ENCODE measurements around the gene SLC4A4. TPM values are rescaled to one million over a fixed set of nuclear protein-coding genes. Genes with fewer than 3 reads are reported as not detected.

Gene SLC4A4
- total RNA-seq, 1 experiment from 2014 or later, result 4.8 TPM

DNA sequence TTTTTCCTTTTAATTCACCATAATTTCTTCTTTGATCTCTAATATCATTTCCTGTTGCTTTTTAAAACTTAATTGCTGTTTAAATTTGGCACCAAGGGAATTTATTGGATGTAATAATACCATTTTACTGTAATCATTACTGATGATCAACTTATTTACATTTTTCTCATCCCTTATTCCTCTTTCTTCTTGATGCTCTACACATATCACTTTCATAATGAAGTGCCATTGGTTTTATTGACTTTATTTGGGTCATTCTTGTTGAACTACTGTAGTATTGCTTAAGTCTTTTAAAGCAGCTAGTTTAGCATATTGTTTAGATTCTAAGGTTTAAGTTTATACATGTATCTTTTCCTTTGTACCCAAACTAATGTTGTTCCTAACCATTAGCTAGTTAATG lies 130.7 kb downstream of the SLC4A4 start:
- no peak for DNase-seq (ENCODE audit: low spot score)

DNA sequence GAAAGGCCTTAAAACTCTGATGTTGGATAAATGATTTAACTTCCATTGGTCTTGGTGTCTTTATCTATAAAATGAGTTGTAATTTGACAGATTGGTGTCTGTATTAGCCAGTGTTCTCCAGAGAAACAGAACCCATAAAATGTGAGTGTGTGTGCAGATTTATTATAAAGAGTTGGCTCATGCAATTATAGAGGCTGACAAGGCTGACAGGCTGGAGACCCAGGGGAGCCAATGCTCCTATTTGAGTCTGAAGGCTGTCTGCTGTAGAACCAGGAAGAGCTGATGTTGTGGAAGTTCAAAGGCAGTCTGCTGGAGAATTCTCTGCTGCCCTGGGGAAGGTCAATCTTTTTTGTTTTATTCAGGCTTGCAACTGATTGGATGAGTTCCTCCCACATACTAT lies 131.7 kb downstream of the SLC4A4 start:
- no peak for DNase-seq (ENCODE audit: low spot score)

DNA sequence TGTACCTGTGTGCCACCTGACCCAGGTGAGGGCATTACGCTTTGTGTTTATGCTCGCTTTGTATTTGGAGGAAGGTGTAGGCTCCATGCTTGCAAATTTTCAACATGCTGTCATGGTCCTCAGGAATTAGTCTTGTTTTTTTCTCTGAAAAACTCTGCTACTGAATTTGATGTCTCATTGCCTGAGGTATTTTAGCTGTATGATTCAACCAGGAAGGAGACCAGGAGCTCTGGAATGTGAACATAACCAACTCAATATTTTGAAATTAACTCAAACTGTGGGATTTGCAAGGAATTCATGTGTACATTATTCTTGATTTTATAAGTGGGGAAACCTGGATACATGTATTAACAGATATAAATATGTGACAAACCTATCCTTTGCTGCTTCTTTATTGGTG lies 134.1 kb downstream of the SLC4A4 start:
- DNase-seq (ENCODE audit: low spot score), result no peak

DNA sequence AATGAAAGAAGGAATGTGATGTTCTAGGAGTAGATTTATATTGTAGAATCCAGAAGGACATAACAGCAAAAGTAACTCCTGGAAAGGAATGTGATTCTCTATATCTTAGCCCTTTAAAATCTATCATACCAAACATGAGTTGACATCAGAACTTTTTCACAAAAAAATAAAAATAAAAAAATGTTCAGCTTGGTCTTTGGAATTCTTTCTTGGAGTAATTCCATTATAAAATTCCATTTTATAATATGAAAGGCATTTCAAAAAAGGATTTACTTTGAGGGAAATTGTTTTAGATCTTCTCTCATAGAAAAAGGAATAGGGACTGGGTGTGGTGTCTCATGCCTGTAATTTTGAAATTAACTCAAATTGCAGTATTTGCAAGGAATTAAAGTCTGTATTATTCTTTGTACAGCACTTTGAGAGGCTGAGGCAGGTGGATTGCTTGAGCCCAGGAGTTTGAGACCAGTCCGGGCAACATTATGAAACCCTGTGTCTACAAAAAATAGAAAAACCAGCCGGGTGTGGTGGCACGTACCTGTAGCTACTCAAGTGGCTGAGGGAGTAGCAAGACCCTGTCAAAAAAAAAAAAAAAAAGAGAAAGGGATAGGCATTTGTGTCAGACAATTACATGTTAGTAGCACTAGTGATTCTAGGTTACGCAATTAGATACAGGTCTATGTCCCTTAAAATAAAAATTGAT lies 134.9 kb downstream of the SLC4A4 start:
- no peak for DNase-seq (ENCODE audit: low spot score)

DNA sequence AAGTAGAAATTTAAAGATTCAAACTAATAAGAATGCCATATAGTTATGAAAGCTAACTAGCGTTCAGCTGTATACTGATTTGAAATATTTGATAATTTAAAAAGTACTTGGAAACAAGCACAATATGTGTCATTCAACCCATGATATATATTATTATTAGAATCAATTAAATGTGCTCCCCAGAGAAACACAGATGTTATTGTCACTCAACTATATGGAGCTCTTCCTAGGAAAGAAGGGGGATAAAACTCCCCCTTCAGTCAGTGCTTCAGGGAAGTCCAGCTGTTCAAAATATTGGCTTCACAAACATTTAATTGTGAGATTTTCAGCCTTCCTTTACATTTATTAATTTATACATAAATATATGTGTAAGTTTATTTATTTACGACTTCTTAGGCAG lies 135.9 kb downstream of the SLC4A4 start:
- DNase-seq (ENCODE audit: low spot score), result no peak

DNA sequence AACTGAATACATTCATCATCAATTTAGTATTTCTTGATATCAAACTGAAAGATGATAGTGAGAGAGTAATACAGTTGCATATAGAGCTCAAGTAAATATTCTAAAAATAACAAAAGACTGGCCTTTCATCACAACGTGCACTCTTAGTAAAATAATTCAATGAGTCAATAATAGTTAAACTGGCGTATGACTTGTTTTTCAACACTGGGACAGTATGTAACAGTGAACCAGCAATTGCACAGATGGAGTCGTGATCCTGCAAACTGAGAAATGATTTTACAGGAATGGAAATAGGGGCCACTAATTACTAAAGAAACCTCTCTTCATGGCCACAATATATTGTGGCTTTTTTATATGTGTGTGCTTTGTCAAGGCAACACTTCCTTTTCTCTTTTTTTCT lies 137.4 kb downstream of the SLC4A4 start:
- DNase-seq (ENCODE audit: low spot score), result no peak

DNA sequence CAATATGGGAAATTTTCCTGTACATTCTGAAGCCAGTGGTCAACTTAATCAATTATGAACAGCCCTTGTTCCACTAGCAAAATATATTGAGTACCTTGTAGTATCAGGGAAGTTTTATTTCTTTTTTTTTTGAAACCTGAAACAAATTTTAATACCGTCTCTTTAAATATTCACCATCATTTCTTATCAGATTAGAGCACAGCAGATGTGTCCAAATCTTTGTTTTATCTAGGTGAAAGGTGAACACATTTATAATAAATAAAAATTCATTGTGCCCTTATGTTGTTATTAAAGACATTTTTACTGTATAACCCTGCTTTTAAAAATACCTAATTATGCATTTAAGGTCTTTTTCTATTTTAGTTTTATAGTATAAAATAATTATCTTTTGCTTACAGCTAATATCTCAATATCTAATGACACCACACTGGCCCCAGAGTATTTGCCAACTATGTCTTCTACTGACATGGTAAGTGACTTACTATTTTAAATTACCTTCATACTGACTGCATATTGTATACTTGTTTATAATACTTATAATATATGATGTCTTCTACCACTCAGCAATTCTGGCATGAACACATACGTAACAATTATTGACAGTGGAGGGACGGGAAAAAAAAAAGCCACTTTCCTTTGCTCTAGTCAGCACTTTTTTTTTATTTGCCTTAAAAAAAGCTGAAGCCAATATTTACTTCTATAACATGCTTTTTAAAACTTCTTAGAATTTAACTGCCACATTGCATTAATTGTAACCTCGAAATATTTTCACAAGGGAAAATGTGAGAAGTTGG lies 147.9 kb downstream of the SLC4A4 start:
- DNase-seq (ENCODE audit: low spot score), result no peak

DNA sequence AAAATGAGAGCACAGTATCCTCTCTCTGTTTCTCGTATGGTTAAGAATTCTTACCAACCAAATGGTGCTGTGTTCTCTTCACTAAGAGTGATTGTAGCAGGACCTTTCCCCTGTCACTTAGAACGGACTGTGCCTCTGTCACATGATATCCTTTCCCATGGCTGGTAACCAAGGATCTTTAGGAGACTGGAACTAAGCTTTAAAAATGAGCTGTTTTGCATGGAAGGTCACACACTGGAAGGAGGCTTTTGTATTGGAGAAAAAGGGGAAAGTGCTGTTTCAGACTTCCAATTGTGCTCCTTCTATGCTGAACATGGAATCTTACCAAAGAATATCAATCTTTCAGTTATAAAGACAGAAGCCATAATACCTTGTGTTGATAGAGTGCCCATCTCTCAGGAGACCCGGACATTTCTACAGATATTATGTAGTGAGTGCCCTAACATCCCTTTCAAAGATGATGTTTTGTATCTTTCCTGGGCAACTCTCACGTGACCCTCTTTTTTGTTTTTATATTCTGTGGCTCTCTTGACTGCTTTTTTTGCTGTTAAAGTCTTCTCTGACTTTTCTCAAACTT lies 148.6 kb downstream of the SLC4A4 start:
- no peak for DNase-seq (ENCODE audit: low spot score)

DNA sequence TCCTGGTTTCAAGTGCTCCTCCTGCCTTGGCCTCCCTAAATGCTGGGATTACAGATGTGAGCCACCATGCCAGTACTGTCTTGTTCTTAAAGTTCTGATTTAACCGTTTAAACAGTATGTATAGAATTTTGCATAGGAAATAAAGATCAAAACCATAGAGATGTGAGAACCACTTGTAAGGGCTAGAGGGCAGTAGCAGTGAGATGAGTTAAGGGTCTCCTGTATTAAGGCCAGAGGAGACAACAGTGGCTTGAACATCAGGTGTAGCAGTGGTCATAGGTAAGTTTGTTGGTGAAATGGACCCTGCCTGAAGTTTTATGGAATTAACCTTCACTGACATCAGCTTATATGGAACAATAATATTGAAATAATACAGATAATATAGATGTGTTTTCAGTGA lies 155.7 kb downstream of the SLC4A4 start:
- no peak for DNase-seq (ENCODE audit: low spot score)

DNA sequence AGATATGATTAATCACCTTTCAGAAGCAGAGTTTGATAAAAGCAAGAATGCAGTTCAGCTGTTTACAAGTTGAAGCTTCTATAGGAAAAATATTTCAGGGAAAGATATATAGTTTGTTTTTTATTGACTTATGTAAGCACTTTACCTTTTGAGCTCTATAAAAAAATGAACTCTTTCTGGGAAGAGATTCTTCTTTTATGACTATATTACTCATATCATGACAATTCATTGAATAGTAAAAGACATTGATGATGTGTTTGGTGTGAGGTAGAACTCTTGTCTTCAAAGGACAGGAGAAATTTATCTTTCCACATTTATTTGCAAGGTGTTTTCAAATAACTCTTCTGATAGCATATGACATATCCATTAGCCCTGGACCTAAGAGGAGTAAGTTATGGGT lies 156.6 kb downstream of the SLC4A4 start:
- no peak for DNase-seq (ENCODE audit: low spot score)

DNA sequence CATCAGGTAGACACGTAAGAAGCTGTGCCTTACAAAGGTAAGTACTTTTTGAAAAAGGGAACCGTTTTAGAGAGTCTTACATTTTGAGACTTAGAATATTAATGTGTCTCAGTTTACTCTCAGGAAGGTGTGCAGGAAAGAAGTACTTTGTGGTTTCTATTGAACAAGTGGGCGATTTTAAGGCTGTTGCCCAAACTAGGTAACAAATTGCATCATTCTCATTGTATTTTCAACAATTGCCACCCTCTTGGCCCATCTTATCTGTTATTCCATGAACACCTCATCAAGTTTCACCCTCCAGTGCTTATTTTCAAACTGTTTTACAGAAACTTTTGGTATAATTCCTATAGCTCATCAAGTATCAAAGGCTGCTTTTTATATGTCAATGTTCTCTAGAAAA lies 158.3 kb downstream of the SLC4A4 start:
- DNase-seq (ENCODE audit: low spot score), result no peak

DNA sequence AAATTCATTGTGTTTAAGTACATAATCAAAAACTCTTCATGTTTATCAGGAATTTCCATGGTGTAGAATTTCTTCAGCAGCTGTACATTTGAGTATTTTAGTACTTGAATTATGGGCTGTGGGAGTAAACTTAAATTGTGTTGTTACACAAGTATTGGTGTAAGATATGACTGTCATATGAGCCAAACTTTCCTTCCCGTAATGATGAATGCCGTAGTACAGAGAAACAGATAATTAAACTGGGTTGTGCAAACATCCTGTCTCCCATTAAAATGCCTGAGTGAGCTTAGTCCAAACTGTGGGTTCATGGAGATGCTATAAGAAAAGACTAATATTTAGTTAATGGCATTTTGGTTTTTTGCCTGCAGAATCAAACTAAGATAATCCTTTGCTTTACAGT lies 159.2 kb downstream of the SLC4A4 start:
- DNase-seq (ENCODE audit: low spot score), result peak; percentile 34

DNA sequence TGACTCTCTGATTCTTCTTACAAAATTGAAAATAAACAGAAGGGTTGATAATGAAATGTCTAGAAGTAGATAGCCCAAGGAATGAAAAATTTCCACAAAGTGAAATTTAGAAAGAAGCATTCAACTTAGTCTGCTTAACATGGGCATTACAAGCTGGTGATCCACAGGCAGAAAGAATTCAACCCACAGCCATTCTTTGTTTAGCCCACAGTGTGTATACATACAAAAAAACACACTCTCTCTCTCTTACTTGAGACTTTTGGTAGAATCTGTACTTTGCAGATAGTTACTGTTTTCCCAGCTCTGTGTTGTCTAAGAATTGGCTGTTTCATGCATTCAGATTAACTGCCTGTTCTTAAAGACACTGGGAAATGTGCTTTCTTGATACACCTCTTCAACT lies 159.8 kb downstream of the SLC4A4 start:
- DNase-seq (ENCODE audit: low spot score), result no peak

DNA sequence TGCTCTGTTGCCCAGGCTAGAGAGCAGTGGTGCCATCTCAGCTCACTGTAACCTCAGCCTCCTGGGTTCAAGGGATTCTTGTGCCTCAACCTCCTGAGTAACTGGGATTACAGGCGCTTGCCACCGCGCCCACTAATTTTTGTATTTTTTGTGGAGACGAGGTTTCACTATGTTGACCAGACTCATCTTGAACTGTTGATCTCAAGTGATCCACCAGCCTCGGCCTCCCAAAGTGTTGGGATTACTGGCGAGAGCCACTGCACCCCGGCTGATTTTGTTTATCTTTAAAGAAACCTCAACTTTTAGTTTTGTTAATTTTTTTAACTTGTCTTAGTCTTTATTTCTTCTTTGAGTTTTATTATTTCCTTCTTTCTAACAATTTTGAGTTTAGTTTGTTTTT lies 163.2 kb downstream of the SLC4A4 start:
- no peak for DNase-seq (ENCODE audit: low spot score)

DNA sequence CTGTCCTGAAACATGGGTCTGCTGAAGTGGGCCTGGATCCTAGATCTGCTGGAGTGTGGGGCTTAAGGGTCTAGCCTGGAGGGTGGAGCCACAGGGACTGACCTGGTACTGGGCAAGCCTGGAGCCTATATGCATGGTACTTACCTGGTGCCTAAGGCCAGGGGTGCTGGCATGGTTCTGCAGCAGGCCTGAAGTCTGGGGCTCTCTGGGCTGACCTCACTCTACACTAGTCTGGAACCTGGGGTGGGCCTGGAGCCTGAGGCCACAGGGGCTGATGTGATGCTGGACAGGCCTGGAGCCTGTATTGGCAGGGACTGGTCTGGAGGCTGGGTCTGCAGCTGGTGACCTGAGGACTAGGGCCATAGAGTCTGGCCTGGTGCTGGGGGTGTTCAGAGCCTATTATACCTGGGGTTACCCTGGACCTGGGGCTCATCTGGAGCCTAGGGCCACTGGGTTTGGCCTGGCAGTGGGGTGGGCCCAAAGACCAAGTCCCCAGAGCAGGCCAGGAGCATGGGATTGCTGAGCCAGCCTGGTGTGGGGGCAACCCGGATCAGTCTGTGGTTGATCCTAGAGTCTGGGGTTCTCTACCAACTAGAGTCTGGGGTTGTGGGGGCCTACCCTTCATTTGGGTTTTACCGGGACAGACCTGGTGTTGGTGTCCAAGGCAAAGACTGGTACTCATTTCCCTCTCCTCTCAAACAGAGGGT lies 179.6 kb downstream of the SLC4A4 start:
- no peak for DNase-seq (ENCODE audit: low spot score)

DNA sequence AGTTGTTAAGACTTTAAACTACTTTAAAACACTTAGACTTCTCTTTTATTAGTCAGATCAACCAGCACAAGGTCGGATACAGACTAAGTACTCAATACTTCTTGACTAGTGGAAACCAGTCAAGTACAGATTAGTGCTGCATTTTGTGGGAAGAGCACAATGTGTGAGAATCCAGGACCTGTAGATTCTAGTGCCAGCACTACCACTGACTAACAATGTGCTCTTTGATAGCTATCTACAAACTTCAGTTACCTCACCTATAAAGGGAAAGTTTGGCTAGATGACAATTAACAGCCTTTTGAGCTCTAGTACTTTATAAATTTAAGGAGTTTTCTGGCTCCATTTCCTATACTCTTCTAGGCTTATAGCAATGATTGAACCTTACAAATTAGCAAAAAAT lies 181.5 kb downstream of the SLC4A4 start:
- no peak for DNase-seq (ENCODE audit: low spot score)

DNA sequence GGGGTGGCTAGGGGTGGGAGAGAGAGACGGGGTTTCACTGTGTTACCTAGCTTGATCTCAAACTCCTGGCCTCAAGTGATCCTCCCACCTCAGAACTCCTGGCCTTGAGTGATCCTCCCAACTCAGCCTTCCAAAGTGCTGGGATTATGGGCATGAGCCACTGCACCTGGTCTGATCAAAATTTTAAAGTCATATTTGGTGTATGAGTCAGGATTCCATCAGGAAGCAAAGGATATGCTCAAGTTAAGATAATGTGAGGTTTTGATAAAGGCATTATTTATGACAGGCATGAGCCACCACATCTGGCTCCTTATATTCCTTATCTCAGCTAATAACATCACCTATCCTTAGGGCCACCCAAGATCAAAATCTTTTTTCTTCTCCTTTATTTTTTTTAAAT lies 182.0 kb downstream of the SLC4A4 start:
- DNase-seq (ENCODE audit: low spot score), result no peak

DNA sequence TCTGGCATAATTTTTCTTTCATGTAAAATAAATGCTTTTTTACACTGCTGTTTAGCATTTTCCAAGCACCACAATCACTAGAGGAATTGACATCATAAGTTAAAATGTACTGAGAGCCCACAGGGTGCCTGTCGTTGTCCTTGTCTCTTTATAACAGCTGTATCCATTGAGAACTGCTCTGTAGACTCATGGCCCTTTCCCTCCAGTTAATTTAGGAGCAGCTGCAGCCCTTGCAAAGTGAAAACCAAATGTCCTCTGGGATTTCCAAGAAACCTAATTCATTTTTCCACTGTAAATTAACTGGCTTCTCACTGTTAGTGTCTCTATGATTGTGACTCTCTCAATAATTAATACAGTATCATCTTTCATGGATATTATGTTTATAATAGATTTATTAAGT lies 185.9 kb downstream of the SLC4A4 start:
- no peak for DNase-seq (ENCODE audit: low spot score)

DNA sequence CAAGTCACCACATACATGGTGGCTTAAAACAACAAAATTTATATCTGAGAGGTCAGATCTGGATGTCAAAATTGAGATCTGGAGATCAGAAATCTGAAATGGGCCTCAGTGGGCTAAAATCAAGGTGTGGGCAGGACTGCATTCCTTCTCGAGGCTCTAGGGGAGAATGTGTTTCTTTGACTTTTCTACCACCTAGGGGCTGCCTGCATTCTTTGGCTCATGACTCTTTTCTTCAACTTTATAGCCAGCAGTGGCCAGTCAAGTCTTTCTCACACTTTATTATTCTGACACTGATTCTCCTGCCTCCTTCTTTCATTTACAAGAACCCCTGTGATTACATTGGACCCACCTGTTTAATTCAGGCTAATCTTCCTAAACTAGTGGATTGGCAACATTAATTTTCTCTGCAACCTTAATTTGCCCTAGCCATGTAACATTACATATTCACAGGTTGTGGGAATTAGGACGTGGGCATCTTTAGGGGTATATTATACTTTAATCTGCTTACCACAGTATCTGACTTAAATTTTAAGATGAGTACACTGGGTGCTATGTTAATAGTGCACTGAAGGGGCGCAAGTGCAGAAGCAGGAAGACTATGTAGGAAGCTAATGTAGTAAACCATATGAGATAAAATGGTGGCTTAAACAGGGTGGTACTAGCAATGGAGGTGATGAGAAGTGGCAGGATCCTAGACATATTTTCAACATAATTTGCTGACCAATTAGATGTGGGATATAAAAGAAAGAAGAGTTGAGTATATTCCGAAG lies 188.0 kb downstream of the SLC4A4 start:
- no peak for DNase-seq (ENCODE audit: low spot score)

DNA sequence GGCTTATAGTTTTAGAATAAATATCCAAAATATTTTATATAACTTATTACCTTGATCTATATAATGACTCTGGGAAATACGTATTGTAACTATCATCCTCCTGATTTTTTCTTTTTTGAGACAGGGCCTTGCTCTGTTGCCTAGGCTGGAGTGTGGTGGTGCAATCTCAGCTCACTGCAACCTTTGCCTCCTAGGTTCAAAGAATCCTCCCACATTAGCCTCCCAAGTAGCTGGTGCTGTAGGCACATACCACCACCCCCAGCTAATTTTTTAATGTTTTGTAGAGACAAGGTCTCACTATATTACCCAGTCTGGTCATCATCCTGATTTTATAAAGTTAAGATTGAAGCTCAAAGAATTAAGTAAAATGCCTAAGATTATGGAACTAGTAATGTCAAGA lies 193.6 kb downstream of the SLC4A4 start:
- no peak for DNase-seq (ENCODE audit: low spot score)

DNA sequence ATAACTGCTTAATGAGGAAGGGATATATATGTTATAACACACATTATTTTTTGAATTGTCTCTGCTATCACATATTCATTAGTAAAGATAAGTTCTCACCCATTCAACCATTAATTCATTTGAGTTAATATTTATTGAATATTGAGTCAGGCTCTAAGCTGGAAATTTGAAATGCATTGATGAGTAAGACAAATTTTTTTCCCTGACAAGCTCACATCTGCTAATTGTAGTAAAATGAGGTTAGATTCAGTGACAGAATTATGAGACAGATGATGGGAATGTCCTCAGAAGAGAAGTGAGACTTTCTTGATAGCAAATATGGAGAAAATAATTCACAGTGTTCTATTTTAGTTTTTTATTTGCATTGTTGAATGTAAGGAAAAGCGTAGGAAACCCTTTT lies 194.3 kb downstream of the SLC4A4 start:
- no peak for DNase-seq (ENCODE audit: low spot score)

DNA sequence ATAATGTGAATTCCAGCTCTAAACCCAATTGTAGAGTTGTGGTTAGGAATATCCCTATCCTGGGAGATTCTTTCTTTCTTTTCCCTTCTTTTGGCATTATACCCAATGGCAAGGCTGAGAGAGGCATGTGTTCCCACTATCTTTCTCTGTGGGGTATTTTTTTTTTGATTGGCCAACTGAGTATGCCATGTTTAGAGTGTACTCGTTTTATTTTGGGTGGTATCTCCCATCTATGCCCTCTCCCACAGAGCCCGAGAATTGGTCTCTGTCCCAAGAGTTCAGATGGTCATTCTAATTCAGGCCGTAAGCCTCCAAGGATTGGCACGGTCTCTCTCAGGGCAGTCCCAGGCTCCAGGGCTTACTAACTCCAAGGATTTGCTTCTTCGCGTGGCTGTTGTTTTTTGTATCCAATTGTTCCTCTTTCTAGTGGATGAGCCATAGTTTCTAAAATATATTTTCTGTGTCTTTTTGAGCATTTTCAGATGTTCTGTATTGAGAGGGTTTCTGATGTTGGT lies 198.8 kb downstream of the SLC4A4 start:
- no peak for DNase-seq (ENCODE audit: low spot score)

Measured in H4 (cell line).